Endothelial cell of umbilical vein (primary cell): ENCODE measurements around the gene SERPINI1. TPM values are rescaled to one million over a fixed set of nuclear protein-coding genes. Genes with fewer than 3 reads are reported as not detected.

Experiments
- BruUV-seq: library from RNA; stranded (reverse); fragments of 400-500 nt; replicated peaks from 2 replicates; lab custom pipeline; 2021; lab: Mats Ljungman, UMichigan
- CTCF ChIA-PET: fragments of 300-600, 350-600 bp; sonication (Branson Sonifier 250); formaldehyde crosslinking; loops from one replicate; lab custom pipeline; 2021; ENCODE audit warnings: antibody characterized with exemption, inconsistent platforms; lab: Charles Lee
- POLR2A ChIA-PET: fragments of 300-600, 350-600 bp; sonication (Branson Sonifier 250); formaldehyde crosslinking; loops from one replicate; lab custom pipeline; 2021; ENCODE audit warnings: antibody characterized with exemption, inconsistent platforms; lab: Charles Lee
- DNase-seq: peaks from one replicate; pipeline ENCODE4 v3.0.0-alpha.2; 2011; ENCODE audit warnings: low read depth, low spot score
- FAIRE-seq: peaks from 2 replicates; lab custom pipeline; 2011; peaks lifted over from hg19 to GRCh38; lab: Jason Lieb, UNC
- H2AFZ ChIP-seq: 2 replicates; pipeline ENCODE4 v1.6.0; 2012; ENCODE audit warnings: low read depth, low read length, control low read depth, inconsistent platforms
- H3K27ac ChIP-seq: 2 replicates; pipeline ENCODE4 v1.5.1; 2011; ENCODE audit warnings: low read depth, mild to moderate bottlenecking, control low read depth, low read length, moderate library complexity; ENCODE audit not compliant: insufficient read depth
- H3K27me3 ChIP-seq, 2 experiments: 2 replicates each; pipeline versions ENCODE4 v1.6.0 to v1.6.1; 2011; ENCODE audit warnings: low read length in 2 of 2, mixed read lengths in 1 of 2; ENCODE audit not compliant: control insufficient read depth in 2 of 2, insufficient read depth in 2 of 2
- H3K36me3 ChIP-seq, 2 experiments: 2 replicates in 1 of 2; 3 replicates in 1 of 2; pipeline ENCODE4 v1.5.1; 2011; ENCODE audit warnings: low read length in 2 of 2, mild to moderate bottlenecking in 1 of 2, moderate library complexity in 1 of 2; ENCODE audit not compliant: control insufficient read depth in 2 of 2, insufficient read depth in 2 of 2; ENCODE audit errors: extremely low read depth in 1 of 2
- H3K4me1 ChIP-seq: 3 replicates; pipeline ENCODE4 v1.5.1; 2011; ENCODE audit warnings: mild to moderate bottlenecking, low read length; ENCODE audit not compliant: control insufficient read depth, insufficient read depth; ENCODE audit errors: extremely low read depth
- H3K4me2 ChIP-seq: 2 replicates; pipeline ENCODE4 v1.6.1; 2011; ENCODE audit warnings: low read length, control low read depth, mixed read lengths; ENCODE audit not compliant: insufficient read depth
- H3K4me3 ChIP-seq, 3 experiments: fragments of 200-600 bp in 1 of 3; sonication (generic), shearing (Covaris generic) in 1 of 3; replicated peaks in 1 of 3; 2 replicates each; pipeline ENCODE4 v1.5.1; 2011 to 2016; ENCODE audit warnings: control low read depth in 3 of 3, low read length in 3 of 3, mild to moderate bottlenecking in 2 of 3, inconsistent platforms in 1 of 3, low read depth in 1 of 3, moderate library complexity in 1 of 3; ENCODE audit not compliant: insufficient read depth in 1 of 3
- H3K79me2 ChIP-seq: 2 replicates; pipeline ENCODE4 v1.6.0; 2012; ENCODE audit warnings: low read length, inconsistent platforms; ENCODE audit not compliant: control insufficient read depth, insufficient read depth
- H3K9ac ChIP-seq: replicated peaks from 2 replicates; pipeline ENCODE3; 2011; ENCODE audit warnings: low read length, control low read depth; ENCODE audit not compliant: insufficient read depth; ENCODE audit errors: extremely low read depth
- H3K9me1 ChIP-seq: replicated peaks from 3 replicates; pipeline ENCODE4 v1.6.0; 2011; ENCODE audit warnings: mild to moderate bottlenecking, low read length; ENCODE audit not compliant: control insufficient read depth, insufficient read depth; ENCODE audit errors: extremely low read depth
- H3K9me3 ChIP-seq: replicated peaks from 2 replicates; pipeline ENCODE4 v1.5.1; 2012; ENCODE audit warnings: low read length, inconsistent platforms; ENCODE audit not compliant: control insufficient read depth, insufficient read depth
- H4K20me1 ChIP-seq: replicated peaks from 2 replicates; pipeline ENCODE3; 2011; ENCODE audit warnings: mild to moderate bottlenecking, low read length; ENCODE audit not compliant: control insufficient read depth, insufficient read depth; ENCODE audit errors: extremely low read depth
- CTCF ChIP-seq, 2 donors: IDR thresholded peaks; 1 replicate in 1 of 2; 2 replicates in 1 of 2; pipeline ENCODE4 v1.5.1; 2011; ENCODE audit warnings: low read length in 2 of 2, mild to moderate bottlenecking in 2 of 2, moderate library complexity in 2 of 2, control low read depth in 1 of 2, inconsistent platforms in 1 of 2, low read depth in 1 of 2; ENCODE audit not compliant: insufficient read depth in 1 of 2; ENCODE audit errors: extremely low read depth in 1 of 2
- EZH2 ChIP-seq: IDR thresholded peaks from 2 replicates; pipeline ENCODE4 v1.6.1; 2012; ENCODE audit warnings: borderline replicate concordance, low read depth, mild to moderate bottlenecking, moderate library complexity, low read length, inconsistent platforms; ENCODE audit not compliant: severe bottlenecking
- FOS ChIP-seq: IDR thresholded peaks from 2 replicates; pipeline ENCODE4 v1.6.1; 2011; ENCODE audit warnings: mild to moderate bottlenecking, low read length, moderate library complexity, borderline replicate concordance; ENCODE audit not compliant: insufficient read depth
- GATA2 ChIP-seq: IDR thresholded peaks from 2 replicates; pipeline ENCODE4 v1.7.0; 2011; ENCODE audit warnings: low read depth, mild to moderate bottlenecking, moderate library complexity, mixed read lengths, low read length; ENCODE audit not compliant: insufficient read length, insufficient read depth
- JUN ChIP-seq: IDR thresholded peaks from 2 replicates; pipeline ENCODE4 v1.6.1; 2011; ENCODE audit warnings: borderline replicate concordance, low read depth; ENCODE audit not compliant: insufficient read length, insufficient read depth
- MYC ChIP-seq: IDR thresholded peaks from one replicate; pipeline ENCODE4 v1.6.1; 2011; ENCODE audit warnings: mild to moderate bottlenecking, low read depth, low read length
- POLR2A ChIP-seq: IDR thresholded peaks from 2 replicates; pipeline ENCODE4 v1.6.1; 2012; ENCODE audit warnings: low read depth, mild to moderate bottlenecking, control low read depth, low read length
- POLR2AphosphoS5 ChIP-seq: IDR thresholded peaks from 2 replicates; pipeline ENCODE4 v1.6.1; 2012; ENCODE audit warnings: low read depth, mild to moderate bottlenecking, control low read depth, low read length, moderate library complexity; ENCODE audit not compliant: insufficient read depth
- dilution Hi-C: fragments of 300-500 bp; cut with MboI; formaldehyde crosslinking; loops from one replicate; pipeline ENCODE4 v1.15.0; 2019; ENCODE audit warnings: low sequenced_read_pairs; ENCODE audit not compliant: extremely low pct_ligation_motif_present
- intact Hi-C: fragments of 100-400 bp; cut with micrococcal nuclease; formaldehyde crosslinking; loops from one replicate; pipeline ENCODE4 v1.10.0; 2022
- polyA plus RNA-seq, 4 experiments: library from polyadenylated mRNA; depleted of rRNA in 3 of 4; stranded (reverse) in 3 of 4; unstranded in 1 of 4; fragments of >200 nt; gene quantifications; 2 replicates each; pipeline versions ENCODE4 v1.2.1 to v1.2.3, GENCODE V29; 2011 to 2012; ENCODE audit warnings: missing spikeins in 1 of 4
- total RNA-seq: library from RNA; stranded (reverse); gene quantifications from 2 replicates; pipeline ENCODE4 v1.2.3, GENCODE V29; 2021
- TF ChIP-seq, protein P1 (sequence below): IDR thresholded peaks from 2 replicates; pipeline ENCODE4 v1.6.1; 2011; ENCODE audit not compliant: insufficient read depth, insufficient read length

The SERPINI1 gene
- total and polyA plus RNA-seq, 2 donors (not counting 3 experiments of a cell fraction or from before 2014, with no cell fraction given) = 0.22 to 0.28 TPM

DNA sequence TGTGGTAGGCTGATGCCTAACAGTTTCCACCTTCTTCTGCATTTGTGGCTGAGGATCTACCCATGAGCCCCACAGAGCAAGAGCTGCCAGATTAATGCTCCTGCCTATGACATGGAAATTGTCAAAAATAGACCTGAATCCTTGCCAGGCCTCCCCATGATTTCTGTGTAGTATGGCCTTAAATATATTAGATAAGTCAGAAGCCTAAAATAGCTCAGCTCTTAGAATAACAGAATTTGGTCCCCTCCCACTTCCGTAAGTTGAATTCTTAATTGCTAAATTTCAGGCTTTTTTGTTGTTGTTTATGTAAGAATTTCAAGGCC lies 129.0 kb downstream of the SERPINI1 start:
- no peaks in the 10 kb centered on the region for H3K36me3 ChIP-seq
- no peak overlapping the region for H3K27ac ChIP-seq
- H3K27me3 ChIP-seq = no peaks in the 10 kb centered on the region
- intact Hi-C loops (no loop called here), dilution Hi-C loops (no loop called here)
- H3K4me2 ChIP-seq = no peak overlapping the region
- TF ChIP-seq POLR2A (no peak), GATA2 (no peak), MYC (no peak), CTCF (IDR thresholded peaks at IDR 0.05; ENCODE audit: extremely low read depth in 1 of 2, insufficient read depth in 1 of 2, low read depth in 1 of 2, low read length in 2 of 2) (no peak), POLR2AphosphoS5 (no peak), EZH2 (no peak), JUN (no peak), FOS (no peak)
- TF ChIP-seq, protein P1, sequence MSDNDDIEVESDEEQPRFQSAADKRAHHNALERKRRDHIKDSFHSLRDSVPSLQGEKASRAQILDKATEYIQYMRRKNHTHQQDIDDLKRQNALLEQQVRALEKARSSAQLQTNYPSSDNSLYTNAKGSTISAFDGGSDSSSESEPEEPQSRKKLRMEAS = no peak
- H3K79me2 ChIP-seq = no peaks in the 10 kb centered on the region
- ChIA-PET POLR2A (no interaction called here), CTCF (no interaction called here)
- no peak for DNase-seq
- no peak overlapping the region for H3K9ac ChIP-seq
- no peak for FAIRE-seq
- no peaks in the 10 kb centered on the region for H3K9me1 ChIP-seq
- H4K20me1 ChIP-seq = no peaks in the 10 kb centered on the region
- H3K9me3 ChIP-seq = no peaks in the 10 kb centered on the region
- H3K4me1 ChIP-seq = no peaks in the 10 kb centered on the region
- H2AFZ ChIP-seq = no peak overlapping the region
- no TSS peak for BruUV-seq
- H3K4me3 ChIP-seq = no peak overlapping the region
